ENCODE data around the gene USF2.
"Not testable (repeated sequence)": the region's sequence is repeated elsewhere in the genome, so short reads cannot be mapped to it uniquely, and the experiment has no call there.

USF2 gene

DNA sequence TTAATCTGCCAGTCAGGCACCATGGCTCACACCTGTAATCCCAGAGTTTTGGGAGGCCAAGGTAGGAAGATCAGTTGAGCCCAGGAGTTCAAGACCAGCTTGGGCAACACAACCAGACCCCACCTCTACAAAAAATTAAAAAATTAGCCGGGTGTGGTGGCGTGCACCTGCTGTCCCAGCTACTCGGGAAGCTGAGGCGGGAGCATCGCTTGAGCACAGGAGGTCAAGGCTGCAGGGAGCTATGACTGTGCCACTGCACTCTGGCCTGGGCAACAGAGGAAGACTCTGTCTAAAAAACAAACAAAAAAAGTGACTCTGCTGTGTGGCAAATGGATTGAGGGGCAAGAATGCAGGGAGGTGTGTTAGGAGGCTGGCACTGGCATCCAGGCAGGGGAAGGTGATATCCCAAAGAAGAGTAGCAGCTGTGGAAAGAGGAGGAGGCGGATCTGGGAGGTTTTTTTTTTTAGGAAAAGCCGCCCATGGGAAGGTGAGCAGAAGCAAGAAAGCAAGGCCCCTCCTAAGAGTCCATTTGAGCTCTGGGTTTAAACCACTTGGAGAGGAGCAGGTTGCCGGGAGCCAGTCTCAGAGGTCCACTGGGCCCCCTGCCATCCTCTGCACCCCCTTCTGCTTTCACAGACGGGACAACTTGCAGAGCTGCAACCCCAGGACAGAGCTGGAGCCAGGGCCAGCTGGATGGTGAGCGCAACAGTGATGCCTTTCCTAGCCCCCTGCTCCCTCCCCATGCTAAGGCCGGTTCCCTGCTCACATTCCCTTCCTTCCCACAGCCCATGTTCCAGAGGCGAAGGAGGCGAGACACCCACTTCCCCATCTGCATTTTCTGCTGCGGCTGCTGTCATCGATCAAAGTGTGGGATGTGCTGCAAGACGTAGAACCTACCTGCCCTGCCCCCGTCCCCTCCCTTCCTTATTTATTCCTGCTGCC is 15.7 kb downstream of the USF2 start:
- no peak for DNase-seq (ENCODE audit: low read depth in 3 of 3, low spot score in 1 of 3)

DNA sequence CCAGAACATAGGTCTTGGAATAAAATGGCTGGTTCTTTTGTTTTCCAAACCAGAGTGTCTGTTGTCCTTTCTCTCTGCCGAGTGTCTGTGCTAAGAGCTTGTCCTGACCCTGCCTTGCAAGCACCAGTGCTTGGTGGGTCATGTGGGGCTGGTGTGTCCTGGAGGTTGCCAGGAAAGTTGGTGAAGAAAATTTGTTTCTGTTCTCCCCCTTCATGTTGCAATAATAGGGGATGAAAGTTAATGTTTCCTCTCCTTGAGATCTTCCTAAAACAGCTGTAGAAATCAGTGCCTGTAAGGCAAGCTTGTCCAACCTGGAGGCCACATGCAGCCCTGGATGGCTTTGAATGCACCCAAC is 16.3 kb downstream of the USF2 start:
- no peak for DNase-seq (ENCODE audit: low read depth in 3 of 3, low spot score in 1 of 3)

DNA sequence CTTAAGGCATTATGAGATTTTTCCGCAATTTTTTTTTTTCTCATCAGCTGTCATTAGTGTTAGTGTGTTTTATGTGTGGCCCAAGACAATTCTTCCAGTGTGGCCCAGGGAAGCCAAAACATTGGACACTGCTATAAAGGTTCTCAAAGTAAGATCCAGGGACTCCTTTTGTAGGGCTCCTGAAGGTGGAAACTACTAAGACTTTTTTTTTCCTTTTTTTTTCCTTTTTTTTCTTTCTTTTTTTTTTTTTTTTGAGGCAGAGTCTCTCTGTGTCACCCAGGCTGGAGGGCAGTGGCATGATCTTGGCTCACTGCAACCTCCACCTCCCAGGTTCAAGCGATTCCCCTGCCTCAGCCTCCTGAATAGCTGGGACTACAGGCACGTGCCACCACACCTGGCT is 16.7 kb downstream of the USF2 start:
- not testable (repeated sequence) for DNase-seq (ENCODE audit: low read depth in 3 of 3, low spot score in 1 of 3)

DNA sequence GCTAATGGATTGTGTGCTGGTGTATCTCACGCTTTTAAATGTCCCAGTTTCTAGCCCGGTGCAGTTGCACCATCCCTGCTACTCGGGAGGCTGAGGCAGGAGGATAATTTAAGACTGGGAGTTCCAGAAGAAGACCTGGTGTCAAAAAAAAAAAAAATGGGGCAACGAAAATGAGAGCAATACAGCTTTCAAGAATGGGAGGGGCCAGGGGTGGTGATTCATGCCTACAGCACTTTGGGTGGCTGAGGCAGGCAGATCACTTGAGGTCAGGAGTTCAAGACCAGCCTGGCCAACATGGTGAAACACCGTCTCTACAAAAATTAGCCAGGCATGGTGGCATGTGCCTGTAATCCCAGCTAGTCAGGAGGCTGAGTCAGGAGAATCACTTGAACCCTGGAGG is 17.3 kb downstream of the USF2 start:
- DNase-seq (ENCODE audit: low read depth in 3 of 3, low spot score in 1 of 3): not testable (repeated sequence)

DNA sequence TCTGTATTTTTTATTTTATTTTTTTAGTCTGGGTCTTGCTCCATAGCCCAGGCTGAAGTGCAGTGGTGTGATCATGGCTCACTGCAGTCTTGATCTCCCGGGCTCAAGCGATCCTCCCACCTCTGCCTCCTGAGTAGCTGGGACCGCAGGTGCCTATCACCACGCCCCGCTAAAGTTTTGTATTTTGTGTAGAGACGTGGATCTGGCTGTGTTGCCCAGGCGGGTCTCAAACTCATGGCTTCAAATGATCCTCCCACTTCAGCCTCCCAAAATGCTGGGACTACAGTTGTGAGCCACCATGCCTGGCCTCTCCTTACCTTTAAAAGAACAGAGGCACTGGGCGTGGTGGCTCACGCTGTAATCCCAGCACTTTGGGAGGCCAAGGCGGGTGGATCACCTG is 19.0 kb downstream of the USF2 start:
- no peak for DNase-seq (ENCODE audit: low read depth in 3 of 3, low spot score in 1 of 3)

DNA sequence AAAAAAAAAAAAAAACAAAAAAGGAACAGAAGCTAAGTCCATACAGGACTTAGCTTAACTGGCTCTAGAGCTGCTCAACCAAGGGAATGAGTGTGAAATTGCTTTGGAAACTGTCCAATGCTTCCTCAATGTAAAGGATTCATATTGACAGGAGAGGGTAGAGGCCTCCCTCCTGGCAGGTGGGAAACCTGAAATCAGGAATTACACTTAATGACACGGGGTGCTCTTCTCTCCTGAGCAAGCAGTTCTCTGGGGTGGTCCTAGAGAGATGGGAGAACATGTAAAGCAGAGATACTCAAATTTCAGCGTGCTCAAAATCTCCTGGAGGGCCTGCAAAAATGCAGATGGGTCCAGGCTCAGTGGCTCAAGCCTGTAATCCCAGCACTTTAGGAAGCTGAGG is 19.6 kb downstream of the USF2 start:
- no peak for DNase-seq (ENCODE audit: low read depth in 3 of 3, low spot score in 1 of 3)

DNA sequence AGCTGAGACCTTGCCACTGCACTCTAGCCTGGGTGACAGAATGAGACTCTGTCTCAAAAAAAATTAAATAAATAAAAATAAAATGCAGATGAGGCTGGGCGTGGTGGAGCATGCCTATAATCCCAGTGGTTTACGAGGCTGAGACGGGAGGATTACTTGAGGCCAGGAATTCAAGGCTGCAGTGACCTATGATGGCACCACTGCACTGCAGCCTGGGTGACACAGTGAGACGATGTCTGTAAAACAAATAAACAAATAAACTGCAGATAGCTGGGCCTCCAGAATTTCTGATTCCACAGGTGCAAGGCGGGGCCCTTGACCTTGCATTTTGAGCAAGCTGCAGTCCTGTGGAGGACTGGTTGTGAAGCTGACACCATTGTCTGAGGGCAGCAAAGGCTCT is 20.1 kb downstream of the USF2 start:
- DNase-seq (ENCODE audit: low read depth in 3 of 3, low spot score in 1 of 3): no peak

DNA sequence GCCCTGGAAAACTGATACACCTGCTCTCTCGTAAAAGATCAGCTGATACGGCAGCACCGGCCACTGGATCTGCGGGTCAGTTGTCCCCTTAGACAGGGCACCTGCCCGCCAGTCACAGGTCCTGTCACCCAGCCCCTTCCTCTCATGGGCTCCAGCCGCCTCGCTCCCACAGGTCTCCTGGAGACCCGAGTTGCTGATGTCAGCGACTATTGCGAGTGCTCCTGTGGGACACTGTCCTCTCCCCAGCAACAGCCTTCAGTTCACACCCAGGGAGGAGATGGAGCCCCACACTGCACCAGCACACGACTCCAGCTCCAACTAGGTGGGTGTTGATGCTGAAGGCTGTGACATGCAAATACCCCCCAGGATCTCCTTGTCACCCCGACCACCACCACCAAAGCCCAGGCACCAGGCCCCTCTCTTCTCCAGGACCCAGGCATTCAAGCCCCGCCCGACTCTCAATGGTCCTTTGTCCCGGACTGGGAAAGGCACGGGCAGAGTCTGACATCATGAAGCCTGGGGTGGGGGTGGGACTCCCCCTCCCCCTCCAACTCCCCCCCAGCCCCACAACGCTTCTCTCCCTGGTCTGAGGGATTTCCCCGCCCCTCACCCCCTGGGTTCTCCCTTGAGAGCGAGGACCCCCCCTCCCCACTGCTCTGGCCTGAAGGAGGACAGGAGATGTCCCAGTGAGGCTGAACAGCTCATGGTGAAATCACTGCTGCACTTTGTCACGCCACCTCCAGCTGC is 21.8 kb downstream of the USF2 start:
- no peak for DNase-seq (ENCODE audit: low read depth in 3 of 3, low spot score in 1 of 3)

DNA sequence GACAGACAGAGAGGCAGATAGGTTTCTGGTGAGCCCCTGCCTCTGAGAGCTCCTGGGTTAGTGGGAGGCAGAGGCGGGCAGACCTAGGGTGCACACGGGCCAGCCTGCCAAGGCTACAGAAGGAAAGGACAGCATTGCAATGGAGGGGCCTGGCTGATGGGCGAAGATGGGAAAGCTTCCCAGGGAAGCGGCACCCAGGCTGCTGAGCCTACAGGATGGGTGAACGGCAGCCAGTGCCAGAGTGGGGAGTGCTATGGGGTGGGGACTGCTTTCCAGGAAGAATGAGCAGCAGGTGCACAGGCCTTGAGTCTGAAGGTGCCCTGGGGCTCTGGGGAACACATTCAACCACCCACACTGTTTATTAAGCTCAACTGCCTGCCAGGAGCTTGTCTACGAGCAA is 22.5 kb downstream of the USF2 start:
- no peak for DNase-seq (ENCODE audit: low read depth in 3 of 3, low spot score in 1 of 3)

DNA sequence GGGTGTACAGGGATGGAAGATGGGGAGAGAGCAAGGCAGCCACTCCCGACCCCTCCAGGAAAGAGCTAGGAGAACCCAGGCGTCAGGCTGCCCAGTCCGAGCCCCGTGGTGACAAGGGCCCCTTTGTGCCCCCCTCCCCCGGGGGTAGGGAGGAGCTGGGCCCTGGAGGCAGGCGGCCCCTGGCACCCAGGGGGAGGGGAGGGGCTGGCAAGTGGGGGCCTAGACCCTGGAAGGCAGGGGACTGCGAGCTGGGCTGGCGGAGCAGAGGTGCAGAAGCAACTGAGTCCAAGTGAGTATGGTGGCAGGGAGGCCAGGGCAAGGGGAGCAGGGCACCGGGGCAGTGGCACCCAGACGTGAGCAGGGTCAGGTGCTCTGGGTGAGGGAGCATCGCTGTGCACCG is 23.2 kb downstream of the USF2 start, which contains the start of gene MAG:
Gene MAG (plus strand): TSS at position 246 of the 400 bp plus-strand sequence. CDS start 3,248 bp downstream, outside the sequence.
- DNase-seq (ENCODE audit: low read depth in 3 of 3, low spot score in 1 of 3): no peak

DNA sequence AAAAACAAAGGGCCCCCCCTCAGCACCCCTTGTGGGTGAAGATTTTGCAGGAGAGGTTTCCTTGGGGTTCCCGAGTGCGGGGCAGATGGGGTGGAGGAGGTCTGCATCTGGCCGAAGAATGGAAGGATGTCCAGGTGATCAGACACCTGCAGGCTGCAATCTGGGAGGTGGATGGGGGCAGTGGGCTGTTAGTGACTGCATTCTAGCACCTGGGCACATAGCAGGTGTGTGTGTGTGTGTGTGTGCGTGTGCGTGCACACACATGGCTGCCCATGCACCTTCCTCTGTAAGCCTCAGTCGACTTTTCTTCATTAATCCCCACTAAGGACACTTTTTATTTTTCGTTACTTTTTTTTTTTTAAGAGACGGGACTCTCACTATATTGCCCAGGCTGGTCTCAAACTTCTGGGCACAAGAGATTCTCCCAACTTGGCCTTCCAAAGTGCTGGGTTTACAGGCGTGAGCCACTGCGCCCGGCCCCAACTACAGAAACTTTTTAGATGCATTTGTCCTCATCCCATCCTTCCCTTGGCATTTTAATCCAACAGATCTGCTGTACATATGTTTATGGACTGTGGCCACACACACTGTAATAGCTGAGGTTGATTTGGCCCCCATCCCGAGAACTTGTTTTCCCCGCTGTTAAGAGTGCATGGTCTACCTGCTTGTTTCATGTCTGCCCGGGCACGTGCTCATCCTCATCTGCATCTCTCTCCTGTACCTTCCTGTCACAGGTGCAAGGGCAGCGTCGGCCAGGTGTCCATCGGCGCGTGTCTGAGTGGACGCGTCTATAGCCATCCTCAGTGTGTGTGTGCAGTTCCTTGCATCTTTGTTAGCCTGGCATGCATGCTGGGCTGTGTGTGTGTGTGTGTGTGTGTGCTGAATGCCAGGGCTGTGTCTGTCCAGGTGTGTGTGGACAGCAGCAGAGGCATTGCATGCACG is 23.9 kb downstream of the USF2 start:
- no peak for DNase-seq (ENCODE audit: low read depth in 3 of 3, low spot score in 1 of 3)

DNA sequence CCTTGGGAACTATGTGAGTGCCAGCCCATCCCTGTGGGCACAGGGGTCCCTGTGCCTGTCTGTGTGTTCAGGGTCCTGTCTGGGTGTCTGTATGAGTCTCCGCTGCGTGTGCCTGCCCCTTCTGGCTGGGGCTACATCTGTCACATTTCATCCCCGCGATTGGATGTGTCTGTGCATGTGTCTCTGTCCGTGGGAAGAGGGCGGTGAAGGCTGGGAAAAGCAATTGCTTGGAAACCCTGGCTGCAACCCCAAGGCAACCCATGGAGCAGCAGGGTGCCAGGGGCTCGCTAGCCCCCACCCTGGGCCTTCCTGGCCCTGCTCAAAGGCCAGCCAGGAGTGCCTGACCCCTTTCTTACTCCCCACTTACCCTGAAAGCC is 24.6 kb downstream of the USF2 start:
- no peak for DNase-seq (ENCODE audit: low read depth in 3 of 3, low spot score in 1 of 3)

DNA sequence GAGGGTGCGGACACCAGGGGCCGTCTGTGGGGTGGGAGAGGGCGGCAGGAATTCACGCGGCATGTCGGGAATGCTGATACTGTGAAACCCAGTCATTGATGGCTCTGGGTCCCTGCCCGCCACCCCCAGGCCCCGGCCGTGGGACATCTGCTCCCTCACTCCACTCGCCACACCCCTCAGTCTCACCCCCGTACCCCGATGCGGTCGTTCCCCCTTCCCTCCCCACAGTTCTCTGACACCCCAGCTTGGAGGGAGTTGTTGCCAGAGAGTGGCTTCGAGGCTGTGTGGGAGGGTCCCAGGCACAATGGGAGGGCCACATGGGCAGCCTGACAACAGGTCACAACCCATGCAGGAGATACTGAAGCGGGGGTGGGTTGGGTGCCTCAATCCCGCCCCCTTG is 25.0 kb downstream of the USF2 start:
- DNase-seq (ENCODE audit: low read depth in 3 of 3, low spot score in 1 of 3): no peak

DNA sequence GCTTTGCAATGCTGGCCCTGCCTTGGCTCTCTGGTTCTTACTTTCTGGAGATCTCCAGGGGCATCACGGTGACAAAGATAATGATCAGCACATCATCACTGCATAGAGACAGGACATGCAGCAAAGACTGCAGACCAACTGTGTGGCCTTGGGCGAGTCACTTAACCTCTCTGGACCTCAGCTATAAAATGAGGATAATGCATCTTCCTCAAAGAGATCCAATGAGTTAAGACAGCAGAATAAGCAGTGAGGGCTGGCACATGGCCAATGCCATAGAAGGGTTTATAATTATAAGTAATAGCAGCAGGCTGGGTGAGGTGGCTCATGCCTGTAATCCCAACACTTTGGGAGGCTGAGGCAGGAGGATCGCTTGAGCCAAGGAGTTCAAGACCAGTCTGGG is 25.6 kb downstream of the USF2 start:
- no peak for DNase-seq (ENCODE audit: low read depth in 3 of 3, low spot score in 1 of 3)

DNA sequence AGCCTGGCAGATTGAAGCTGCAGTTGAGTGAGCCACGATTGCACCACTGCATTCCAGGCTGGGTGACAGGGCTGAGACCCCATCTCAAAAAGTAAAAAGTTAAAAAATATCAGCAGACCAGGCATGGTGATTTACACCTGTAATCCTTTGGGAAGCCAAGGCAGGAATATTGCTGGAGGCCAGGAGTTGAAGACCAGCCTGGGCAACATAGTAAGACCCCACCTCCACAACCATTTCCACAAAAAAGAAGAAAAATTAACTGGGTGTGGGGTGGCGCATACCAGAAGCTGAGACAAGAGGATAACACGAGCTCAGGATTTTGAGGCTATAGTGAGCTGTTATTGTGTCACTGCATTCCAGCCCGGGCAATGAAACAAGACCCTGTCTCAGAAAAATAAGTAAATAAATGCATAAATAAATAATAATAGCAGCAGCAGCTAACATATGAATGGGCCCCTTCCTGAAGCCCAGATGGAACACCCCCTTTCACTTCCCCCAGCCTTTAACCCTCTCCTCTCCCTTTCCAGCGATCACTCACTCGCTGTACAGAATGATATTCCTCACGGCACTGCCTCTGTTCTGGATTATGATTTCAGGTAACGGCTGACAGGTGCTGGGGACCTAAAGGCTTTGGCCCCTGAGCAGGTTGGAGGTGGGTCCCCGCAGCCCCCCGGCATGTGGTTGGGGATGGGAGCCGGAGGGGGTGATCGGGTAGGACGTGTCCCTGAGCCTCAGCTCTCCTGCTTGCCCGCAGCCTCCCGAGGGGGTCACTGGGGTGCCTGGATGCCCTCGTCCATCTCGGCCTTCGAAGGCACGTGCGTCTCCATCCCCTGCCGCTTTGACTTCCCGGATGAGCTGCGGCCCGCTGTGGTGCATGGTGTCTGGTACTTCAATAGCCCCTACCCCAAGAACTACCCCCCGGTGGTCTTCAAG is 26.4 kb downstream of the USF2 start:
- DNase-seq (ENCODE audit: low read depth in 3 of 3, low spot score in 1 of 3): no peak

DNA sequence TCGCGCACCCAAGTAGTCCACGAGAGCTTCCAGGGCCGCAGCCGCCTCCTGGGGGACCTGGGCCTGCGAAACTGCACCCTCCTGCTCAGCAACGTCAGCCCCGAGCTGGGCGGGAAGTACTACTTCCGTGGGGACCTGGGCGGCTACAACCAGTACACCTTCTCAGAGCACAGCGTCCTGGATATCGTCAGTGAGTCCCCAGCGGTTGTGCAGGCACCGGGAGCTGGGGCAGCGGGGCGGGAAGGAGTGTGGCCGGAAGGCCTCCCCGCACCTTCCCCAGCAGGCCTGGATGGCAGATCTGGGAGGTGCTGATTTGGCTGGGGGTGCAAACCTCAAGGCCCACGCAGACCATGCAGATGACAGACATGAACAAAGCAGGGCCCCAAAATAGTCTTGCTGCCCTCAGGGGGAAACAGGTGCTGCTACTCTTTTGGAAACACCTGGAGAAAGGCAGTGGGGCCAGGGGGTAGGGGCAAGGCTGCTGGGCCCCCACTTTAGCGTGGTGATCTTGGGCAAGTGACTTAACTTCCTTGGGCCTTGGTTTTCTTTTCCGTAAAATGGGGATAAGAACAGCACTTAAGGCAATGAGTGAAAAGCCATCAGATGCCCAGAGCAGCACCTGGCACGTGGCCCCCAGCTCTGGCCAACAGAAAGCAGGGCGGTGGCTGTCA is 27.2 kb downstream of the USF2 start:
- peak in 1 of 3 donors; percentile 13 for DNase-seq (ENCODE audit: low read depth in 3 of 3, low spot score in 1 of 3)

DNA sequence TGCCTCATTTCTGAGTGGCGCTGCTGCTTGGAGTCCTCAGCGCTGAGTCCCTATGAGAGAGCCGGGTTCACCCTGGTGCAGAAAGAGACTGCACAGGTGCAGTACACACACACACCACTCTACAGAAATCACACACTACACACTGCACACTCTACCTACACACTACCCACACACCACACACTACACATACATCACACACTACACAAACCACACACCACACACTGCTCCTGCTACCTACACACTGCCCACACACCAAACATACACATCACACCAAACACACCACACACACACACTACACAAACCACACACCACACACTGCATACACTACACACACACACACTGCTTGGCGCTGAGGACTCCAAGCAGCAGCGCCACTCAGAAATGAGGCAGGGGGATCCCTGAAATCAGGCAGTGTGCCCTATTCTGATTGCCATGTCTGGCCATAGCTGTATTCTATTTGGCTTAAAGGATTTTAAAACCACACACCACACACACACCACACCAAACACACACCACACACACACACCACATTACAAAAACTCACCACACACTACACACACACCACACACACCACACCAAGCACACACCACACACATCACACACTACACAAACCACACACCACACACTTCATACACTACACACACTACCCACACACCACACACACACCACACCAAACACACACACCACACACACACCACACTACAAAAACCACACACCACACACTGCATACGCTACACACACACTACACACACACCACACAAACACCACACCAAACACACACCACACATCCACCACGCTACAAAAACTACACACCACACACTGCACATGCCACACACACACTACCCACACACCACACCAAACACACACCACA is 28.1 kb downstream of the USF2 start:
- no peak for DNase-seq (ENCODE audit: low read depth in 3 of 3, low spot score in 1 of 3)

DNA sequence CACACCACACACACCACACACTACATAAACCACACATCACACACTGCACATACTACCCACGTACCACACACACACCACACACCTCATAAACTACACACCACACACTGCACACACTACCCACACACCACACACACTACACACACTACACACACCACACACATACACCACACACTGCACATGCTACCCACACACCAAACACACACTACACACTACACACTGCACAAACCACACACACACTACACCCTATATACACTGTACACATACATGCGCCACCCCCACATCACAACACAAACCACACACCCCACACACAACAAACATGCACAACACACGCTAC is 28.7 kb downstream of the USF2 start:
- no peak for DNase-seq (ENCODE audit: low read depth in 3 of 3, low spot score in 1 of 3)

DNA sequence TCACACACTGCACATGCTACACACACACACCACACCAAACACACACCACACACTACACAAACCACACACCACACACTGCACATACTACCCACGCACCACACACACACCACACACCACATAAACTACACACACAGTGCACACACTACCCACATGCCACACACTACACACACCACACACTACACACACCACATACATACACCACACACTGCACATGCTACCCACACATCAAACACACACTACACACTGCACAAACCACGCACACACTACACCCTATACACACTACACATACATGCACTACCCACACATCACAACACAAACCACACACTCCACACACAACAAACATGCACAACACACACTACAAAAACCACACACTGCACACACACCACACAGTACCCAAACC is 29.2 kb downstream of the USF2 start:
- no peak for DNase-seq (ENCODE audit: low read depth in 3 of 3, low spot score in 1 of 3)
